ENCODE data around the gene NGFR.
"Not testable (repeated sequence)": the region's sequence is repeated elsewhere in the genome, so short reads cannot be mapped to it uniquely, and the experiment has no call there.

NGFR gene

GRCh38 chr17:49498029-49498615 lies 3.0 kb downstream of the NGFR start:
- Histone ChIP-seq H3K4me3 (replicated peaks; ENCODE audit: low read depth, low read length) (no peak overlapping the region), H3K27me3 (replicated peaks; ENCODE audit: control insufficient read depth, insufficient read depth, low read length) (peaks cover 2% of the 10 kb centered on the region)

GRCh38 chr17:49501496-49501895 lies 6.4 kb downstream of the NGFR start:
- Histone ChIP-seq H3K27me3 (replicated peaks; ENCODE audit: control insufficient read depth, insufficient read depth, low read length) (peaks cover 2% of the 10 kb centered on the region), H3K4me3 (replicated peaks; ENCODE audit: low read depth, low read length) (no peak overlapping the region), H3K36me3 (ENCODE audit: control insufficient read depth, insufficient read depth, low read length) (no peaks in the 10 kb centered on the region)
- DNase-seq (ENCODE audit: extremely low read depth, insufficient read length): no peak
- TF ChIP-seq CTCF (IDR thresholded peaks at IDR 0.05; ENCODE audit: insufficient read depth, low read length, poor library complexity, severe bottlenecking): no peak

More at GRCh38 chr17:49498029-49498615, 3.0 kb downstream of the NGFR start:
- H3K36me3 ChIP-seq (ENCODE audit: control insufficient read depth, insufficient read depth, low read length): no peaks in the 10 kb centered on the region
- no peak for TF ChIP-seq CTCF (IDR thresholded peaks at IDR 0.05; ENCODE audit: insufficient read depth, low read length, poor library complexity, severe bottlenecking)
- DNase-seq (ENCODE audit: extremely low read depth, insufficient read length): no peak

GRCh38 chr17:49502254-49502653 lies 7.2 kb downstream of the NGFR start:
- no peak overlapping the region for H3K4me3 ChIP-seq (replicated peaks; ENCODE audit: low read depth, low read length)
- H3K36me3 ChIP-seq (ENCODE audit: control insufficient read depth, insufficient read depth, low read length): no peaks in the 10 kb centered on the region
- TF ChIP-seq CTCF (IDR thresholded peaks at IDR 0.05; ENCODE audit: insufficient read depth, low read length, poor library complexity, severe bottlenecking): no peak
- H3K27me3 ChIP-seq (replicated peaks; ENCODE audit: control insufficient read depth, insufficient read depth, low read length): peaks cover 2% of the 10 kb centered on the region
- no peak for DNase-seq (ENCODE audit: extremely low read depth, insufficient read length)

GRCh38 chr17:49502680-49503079 lies 7.6 kb downstream of the NGFR start:
- H3K36me3 ChIP-seq (ENCODE audit: control insufficient read depth, insufficient read depth, low read length); H3K27me3 ChIP-seq (replicated peaks; ENCODE audit: control insufficient read depth, insufficient read depth, low read length); H3K4me3 ChIP-seq (replicated peaks; ENCODE audit: low read depth, low read length); DNase-seq (ENCODE audit: extremely low read depth, insufficient read length): not testable (repeated sequence)

GRCh38 chr17:49504369-49504768 lies 9.3 kb downstream of the NGFR start:
- no peak for TF ChIP-seq CTCF (IDR thresholded peaks at IDR 0.05; ENCODE audit: insufficient read depth, low read length, poor library complexity, severe bottlenecking)
- H3K36me3 ChIP-seq (ENCODE audit: control insufficient read depth, insufficient read depth, low read length): no peaks in the 10 kb centered on the region
- H3K27me3 ChIP-seq (replicated peaks; ENCODE audit: control insufficient read depth, insufficient read depth, low read length): no peaks in the 10 kb centered on the region; the same call in 1 of the 2 replicates
- no peak overlapping the region for H3K4me3 ChIP-seq (replicated peaks; ENCODE audit: low read depth, low read length)
- DNase-seq (ENCODE audit: extremely low read depth, insufficient read length): no peak

- no peak for TF ChIP-seq CTCF (IDR thresholded peaks at IDR 0.05; ENCODE audit: insufficient read depth, low read length, poor library complexity, severe bottlenecking)
- no peaks in the 10 kb centered on the region; the same call in 1 of the 2 replicates for H3K27me3 ChIP-seq (replicated peaks; ENCODE audit: control insufficient read depth, insufficient read depth, low read length)
- DNase-seq (ENCODE audit: extremely low read depth, insufficient read length): no peak
- no peak overlapping the region for H3K4me3 ChIP-seq (replicated peaks; ENCODE audit: low read depth, low read length)
- no peaks in the 10 kb centered on the region for H3K36me3 ChIP-seq (ENCODE audit: control insufficient read depth, insufficient read depth, low read length)
Measured at GRCh38 chr17:49505854-49506253, 10.8 kb downstream of the NGFR start.
